HepG2 (cell line): ENCODE data around the gene TRIM5.

ENCODE experiments used
- GTF3A ChIP-seq: sonication (generic); formaldehyde crosslinking; conservative IDR thresholded peaks from 2 replicates; pipeline ENCODE4 v1.4.0; 2020; ENCODE audit warnings: mild to moderate bottlenecking, missing genetic modification reagents
- IKZF4 ChIP-seq: sonication (generic); formaldehyde crosslinking; IDR thresholded peaks from 2 replicates; pipeline ENCODE4 v1.5.1; 2020; ENCODE audit warnings: borderline replicate concordance, mild to moderate bottlenecking, low read depth, missing genetic modification reagents; ENCODE audit errors: not compliant biosample characterization
- NPAS2 ChIP-seq: sonication (generic); formaldehyde crosslinking; IDR thresholded peaks from 2 replicates; pipeline ENCODE4 v1.8.0; 2022; ENCODE audit warnings: mild to moderate bottlenecking, missing genetic modification reagents, borderline replicate concordance
- POLR2A ChIP-seq, 2 experiments: IDR thresholded peaks; 2 replicates each; pipeline ENCODE4 v1.6.1; 2011; ENCODE audit warnings: low read depth in 2 of 2, low read length in 2 of 2, mild to moderate bottlenecking in 1 of 2, moderate library complexity in 1 of 2; ENCODE audit not compliant: insufficient read depth in 1 of 2
- STAT5B ChIP-seq: sonication (generic); formaldehyde crosslinking; IDR thresholded peaks from 2 replicates; pipeline ENCODE4 v1.4.0; 2020; ENCODE audit warnings: missing genetic modification reagents
- TF ChIP-seq, protein P1 (sequence below): sonication (generic); formaldehyde crosslinking; IDR thresholded peaks from 2 replicates; pipeline ENCODE4 v1.5.0; 2020; ENCODE audit warnings: mild to moderate bottlenecking, missing genetic modification reagents, moderate library complexity
- TF ChIP-seq, protein P2 (sequence below): sonication (generic); formaldehyde crosslinking; IDR thresholded peaks from 2 replicates; pipeline ENCODE4 v1.4.0; 2020; ENCODE audit warnings: missing genetic modification reagents
- TF ChIP-seq, protein P3 (sequence below): sonication (generic); formaldehyde crosslinking; conservative IDR thresholded peaks from 2 replicates; pipeline ENCODE4 v1.8.0; 2022; ENCODE audit warnings: missing genetic modification reagents

DNA sequence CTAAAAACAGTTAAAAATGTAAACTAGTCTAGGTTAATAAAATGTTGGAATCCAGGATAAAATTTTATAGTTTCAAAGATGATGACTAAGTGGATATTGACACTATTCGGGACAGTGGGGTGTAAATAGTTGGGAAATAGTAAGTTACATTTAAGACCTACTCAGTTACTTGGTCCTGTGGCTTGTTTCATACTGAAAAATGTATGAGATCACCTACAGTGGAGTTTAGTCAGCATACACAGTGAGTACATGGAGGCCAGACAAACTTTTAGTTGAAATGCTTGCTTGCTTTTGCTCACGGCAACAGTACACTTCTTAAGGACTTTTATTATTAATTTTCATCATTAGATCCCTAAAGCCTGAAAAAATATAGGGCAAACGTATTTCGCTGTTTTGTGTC is 20.8 kb upstream of the TRIM5 start:
- TF ChIP-seq GTF3A: no peak
- no peak for TF ChIP-seq STAT5B (CRISPR knock-in tag)
- no peak for TF ChIP-seq POLR2A (IDR thresholded peaks at IDR 0.05; ENCODE audit: insufficient read depth in 1 of 2, low read depth in 2 of 2, low read length in 2 of 2)
- TF ChIP-seq, protein P1, sequence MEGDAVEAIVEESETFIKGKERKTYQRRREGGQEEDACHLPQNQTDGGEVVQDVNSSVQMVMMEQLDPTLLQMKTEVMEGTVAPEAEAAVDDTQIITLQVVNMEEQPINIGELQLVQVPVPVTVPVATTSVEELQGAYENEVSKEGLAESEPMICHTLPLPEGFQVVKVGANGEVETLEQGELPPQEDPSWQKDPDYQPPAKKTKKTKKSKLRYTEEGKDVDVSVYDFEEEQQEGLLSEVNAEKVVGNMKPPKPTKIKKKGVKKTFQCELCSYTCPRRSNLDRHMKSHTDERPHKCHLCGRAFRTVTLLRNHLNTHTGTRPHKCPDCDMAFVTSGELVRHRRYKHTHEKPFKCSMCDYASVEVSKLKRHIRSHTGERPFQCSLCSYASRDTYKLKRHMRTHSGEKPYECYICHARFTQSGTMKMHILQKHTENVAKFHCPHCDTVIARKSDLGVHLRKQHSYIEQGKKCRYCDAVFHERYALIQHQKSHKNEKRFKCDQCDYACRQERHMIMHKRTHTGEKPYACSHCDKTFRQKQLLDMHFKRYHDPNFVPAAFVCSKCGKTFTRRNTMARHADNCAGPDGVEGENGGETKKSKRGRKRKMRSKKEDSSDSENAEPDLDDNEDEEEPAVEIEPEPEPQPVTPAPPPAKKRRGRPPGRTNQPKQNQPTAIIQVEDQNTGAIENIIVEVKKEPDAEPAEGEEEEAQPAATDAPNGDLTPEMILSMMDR (CRISPR knock-in tag): no peak
- TF ChIP-seq, protein P2, sequence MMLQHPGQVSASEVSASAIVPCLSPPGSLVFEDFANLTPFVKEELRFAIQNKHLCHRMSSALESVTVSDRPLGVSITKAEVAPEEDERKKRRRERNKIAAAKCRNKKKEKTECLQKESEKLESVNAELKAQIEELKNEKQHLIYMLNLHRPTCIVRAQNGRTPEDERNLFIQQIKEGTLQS (CRISPR knock-in tag): no peak
- no peak for TF ChIP-seq NPAS2 (CRISPR knock-in tag)
- no peak for TF ChIP-seq IKZF4 (CRISPR knock-in tag)
- TF ChIP-seq, protein P3, sequence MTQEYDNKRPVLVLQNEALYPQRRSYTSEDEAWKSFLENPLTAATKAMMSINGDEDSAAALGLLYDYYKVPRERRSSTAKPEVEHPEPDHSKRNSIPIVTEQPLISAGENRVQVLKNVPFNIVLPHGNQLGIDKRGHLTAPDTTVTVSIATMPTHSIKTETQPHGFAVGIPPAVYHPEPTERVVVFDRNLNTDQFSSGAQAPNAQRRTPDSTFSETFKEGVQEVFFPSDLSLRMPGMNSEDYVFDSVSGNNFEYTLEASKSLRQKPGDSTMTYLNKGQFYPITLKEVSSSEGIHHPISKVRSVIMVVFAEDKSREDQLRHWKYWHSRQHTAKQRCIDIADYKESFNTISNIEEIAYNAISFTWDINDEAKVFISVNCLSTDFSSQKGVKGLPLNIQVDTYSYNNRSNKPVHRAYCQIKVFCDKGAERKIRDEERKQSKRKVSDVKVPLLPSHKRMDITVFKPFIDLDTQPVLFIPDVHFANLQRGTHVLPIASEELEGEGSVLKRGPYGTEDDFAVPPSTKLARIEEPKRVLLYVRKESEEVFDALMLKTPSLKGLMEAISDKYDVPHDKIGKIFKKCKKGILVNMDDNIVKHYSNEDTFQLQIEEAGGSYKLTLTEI (CRISPR knock-in tag): no peak
